Brain microvascular endothelial cell (primary cell): ENCODE results near the gene FGD1.

ENCODE experiments used
- DNase-seq: peaks from one replicate; pipeline ENCODE4 v3.0.0-alpha.2; 2020
- H3K27ac ChIP-seq: fragments of 250-450 bp; sonication (Bioruptor Pico); 2 replicates; pipeline ENCODE4 v1.5.1; 2020; ENCODE audit warnings: mild to moderate bottlenecking, moderate library complexity
- H3K27me3 ChIP-seq: fragments of 250-450 bp; sonication (Bioruptor Pico); replicated peaks from 2 replicates; pipeline ENCODE4 v1.5.1; 2020; ENCODE audit warnings: mild to moderate bottlenecking
- H3K36me3 ChIP-seq: fragments of 250-450 bp; sonication (Bioruptor Pico); replicated peaks from 2 replicates; pipeline ENCODE4 v1.5.1; 2020; ENCODE audit warnings: mild to moderate bottlenecking
- H3K4me3 ChIP-seq: 2 replicates; pipeline ENCODE4 v1.5.1; 2011; ENCODE audit warnings: low read depth, mild to moderate bottlenecking, control low read depth, low read length, moderate library complexity
- CTCF ChIP-seq: IDR thresholded peaks from 2 replicates; pipeline ENCODE4 v1.5.1; 2011; ENCODE audit warnings: low read depth, mild to moderate bottlenecking, moderate library complexity, low read length, control low read depth, inconsistent platforms; ENCODE audit errors: missing control alignments
- in situ Hi-C: cut with HindIII; loops from 2 replicates; pipeline ENCODE4 v1.10.0; 2017; ENCODE audit warnings: low sequenced_read_pairs, low pct_ligation_motif_present

FGD1 gene

DNA sequence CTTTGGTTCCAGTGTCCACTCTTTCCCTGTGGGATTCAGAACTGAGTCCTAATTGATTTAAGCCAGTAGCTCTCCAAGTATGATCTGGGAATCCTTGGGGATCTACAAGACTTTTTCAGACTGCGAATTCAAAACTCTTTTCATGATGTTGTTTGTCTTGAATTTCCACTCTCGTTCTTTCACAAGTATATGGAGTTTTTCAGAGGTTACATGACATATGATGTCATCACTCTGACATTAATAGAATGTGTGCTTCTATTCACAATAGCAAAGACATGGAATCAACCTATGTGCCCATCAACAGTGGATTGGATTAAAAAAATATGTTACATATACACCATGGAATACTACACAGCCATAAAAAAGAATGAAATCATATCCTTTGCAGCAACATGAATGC, 79.1 kb downstream of the FGD1 start:
- in situ Hi-C loops: no loop called here
- TF ChIP-seq CTCF: no peak
- H3K27me3 ChIP-seq: no peaks in the 10 kb centered on the region
- H3K4me3 ChIP-seq: no peak overlapping the region
- no peak for DNase-seq
- no peak overlapping the region for H3K27ac ChIP-seq
- no peaks in the 10 kb centered on the region for H3K36me3 ChIP-seq

DNA sequence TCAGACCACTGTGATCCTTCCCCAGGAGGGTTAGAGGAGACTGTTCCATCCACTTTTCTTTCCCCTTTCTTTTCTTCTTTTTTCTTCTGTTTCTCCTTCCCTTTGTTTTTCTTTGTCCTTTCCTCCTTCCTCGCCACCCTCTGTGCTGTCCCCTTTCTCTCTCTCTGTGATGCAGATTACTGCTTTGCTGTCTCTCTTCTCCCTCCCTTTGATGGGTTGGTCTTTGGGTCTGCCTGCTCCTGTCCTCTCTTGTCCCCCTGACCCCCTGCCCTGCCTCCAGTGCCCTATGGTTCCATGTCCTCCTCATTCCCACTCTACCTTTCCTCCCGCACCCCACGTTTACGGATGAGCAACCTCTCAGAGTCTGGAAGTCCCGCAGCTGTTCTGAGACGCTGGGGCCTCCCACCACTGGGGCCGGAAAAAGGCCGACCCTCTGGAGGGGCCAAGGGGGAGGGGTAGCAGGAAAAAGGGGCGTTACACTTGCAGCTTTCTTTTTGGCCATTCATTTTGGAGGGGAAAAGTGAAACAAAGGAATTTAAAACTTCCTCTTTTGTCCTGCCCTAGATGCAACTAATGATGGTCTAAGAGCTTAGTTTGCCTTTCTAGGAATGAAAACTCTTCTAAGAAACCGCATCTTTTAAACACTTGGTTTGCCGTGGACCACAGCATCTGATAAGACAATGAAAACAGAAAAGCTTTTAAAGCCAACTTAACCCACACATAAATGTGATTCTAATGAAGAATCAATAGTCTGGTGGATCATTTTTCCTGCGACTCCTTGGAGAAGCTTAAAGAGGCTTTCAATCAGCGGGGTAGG, 80.3 kb downstream of the FGD1 start:
- Histone ChIP-seq H3K27me3 (no peaks in the 10 kb centered on the region), H3K36me3 (no peaks in the 10 kb centered on the region), H3K4me3 (no peak overlapping the region), H3K27ac (no peak overlapping the region)
- no peak for DNase-seq
- in situ Hi-C loops: no loop called here
- no peak for TF ChIP-seq CTCF

- no peak for TF ChIP-seq CTCF
- H3K4me3 ChIP-seq: no peak overlapping the region
- in situ Hi-C loops: no loop called here
- H3K27me3 ChIP-seq: no peaks in the 10 kb centered on the region
- no peak overlapping the region for H3K27ac ChIP-seq
- no peak for DNase-seq
- no peaks in the 10 kb centered on the region for H3K36me3 ChIP-seq
Measured at GRCh38 chrX:54413753-54414152, 82.3 kb downstream of the FGD1 start.

GRCh38 chrX:54411732-54412131, 84.3 kb downstream of the FGD1 start:
- H3K27me3 ChIP-seq: no peaks in the 10 kb centered on the region
- no peak overlapping the region for H3K27ac ChIP-seq
- no peak for DNase-seq
- no peak for TF ChIP-seq CTCF
- H3K36me3 ChIP-seq: no peaks in the 10 kb centered on the region
- in situ Hi-C loops: no loop called here
- H3K4me3 ChIP-seq: no peak overlapping the region

- Histone ChIP-seq H3K27ac (no peak overlapping the region), H3K27me3 (no peaks in the 10 kb centered on the region), H3K36me3 (no peaks in the 10 kb centered on the region), H3K4me3 (no peak overlapping the region)
- DNase-seq: no peak
- in situ Hi-C loops: no loop called here
- no peak for TF ChIP-seq CTCF
Measured at GRCh38 chrX:54407266-54407665, 88.8 kb downstream of the FGD1 start.

DNA sequence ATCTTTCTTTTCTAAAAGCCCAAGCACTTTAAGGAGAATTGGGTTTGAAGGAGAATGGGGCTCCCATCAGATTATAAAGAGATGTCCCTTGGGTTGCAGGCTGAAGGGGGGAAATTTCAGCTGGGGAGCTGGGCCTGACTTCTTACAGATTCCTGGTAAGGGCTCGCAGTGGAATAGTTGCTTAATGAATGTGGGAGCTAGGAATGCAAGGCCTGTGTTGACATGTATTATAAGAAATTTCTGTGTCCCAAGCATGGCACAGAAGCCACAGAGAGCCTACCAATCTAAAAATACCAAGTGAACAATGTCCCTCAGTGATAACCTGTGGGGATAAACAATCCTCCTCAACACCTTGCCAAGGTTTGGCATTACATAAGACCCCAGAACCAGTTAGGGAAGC, 98.9 kb downstream of the FGD1 start:
- in situ Hi-C loops: no loop called here
- Histone ChIP-seq H3K27me3 (no peaks in the 10 kb centered on the region), H3K4me3 (no peak overlapping the region), H3K27ac (no peak overlapping the region), H3K36me3 (no peaks in the 10 kb centered on the region)
- no peak for DNase-seq
- TF ChIP-seq CTCF: no peak
